ENCODE data around the gene SEC61G. TPM values are rescaled to one million over a fixed set of nuclear protein-coding genes. Genes with fewer than 3 reads are reported as not detected.

The SEC61G gene
- polyA plus RNA-seq, 1 experiment = 91.4 TPM

GRCh38 chr7:54711900-54712595 lies 47.0 kb downstream of the SEC61G start:
- H3K27me3 ChIP-seq (ENCODE audit: control insufficient read depth, insufficient read depth, low read length) = no peaks in the 10 kb centered on the region
- ChIA-PET CTCF (no interaction called here), POLR2A (no interaction called here)
- no peak overlapping the region for H3K4me3 ChIP-seq (ENCODE audit: low read depth, low read length)
- H3K36me3 ChIP-seq (ENCODE audit: control insufficient read depth, insufficient read depth, low read length) = no peaks in the 10 kb centered on the region
- no peak for DNase-seq (ENCODE audit: low read depth)
- TF ChIP-seq, protein P1, sequence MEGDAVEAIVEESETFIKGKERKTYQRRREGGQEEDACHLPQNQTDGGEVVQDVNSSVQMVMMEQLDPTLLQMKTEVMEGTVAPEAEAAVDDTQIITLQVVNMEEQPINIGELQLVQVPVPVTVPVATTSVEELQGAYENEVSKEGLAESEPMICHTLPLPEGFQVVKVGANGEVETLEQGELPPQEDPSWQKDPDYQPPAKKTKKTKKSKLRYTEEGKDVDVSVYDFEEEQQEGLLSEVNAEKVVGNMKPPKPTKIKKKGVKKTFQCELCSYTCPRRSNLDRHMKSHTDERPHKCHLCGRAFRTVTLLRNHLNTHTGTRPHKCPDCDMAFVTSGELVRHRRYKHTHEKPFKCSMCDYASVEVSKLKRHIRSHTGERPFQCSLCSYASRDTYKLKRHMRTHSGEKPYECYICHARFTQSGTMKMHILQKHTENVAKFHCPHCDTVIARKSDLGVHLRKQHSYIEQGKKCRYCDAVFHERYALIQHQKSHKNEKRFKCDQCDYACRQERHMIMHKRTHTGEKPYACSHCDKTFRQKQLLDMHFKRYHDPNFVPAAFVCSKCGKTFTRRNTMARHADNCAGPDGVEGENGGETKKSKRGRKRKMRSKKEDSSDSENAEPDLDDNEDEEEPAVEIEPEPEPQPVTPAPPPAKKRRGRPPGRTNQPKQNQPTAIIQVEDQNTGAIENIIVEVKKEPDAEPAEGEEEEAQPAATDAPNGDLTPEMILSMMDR (IDR thresholded peaks at IDR 0.05; ENCODE audit: insufficient read depth, low read depth, low read length) = no peak

GRCh38 chr7:54709283-54709682 lies 49.7 kb downstream of the SEC61G start:
- CTCF ChIA-PET = no interaction called here
- no peak for DNase-seq (ENCODE audit: low read depth)
- TF ChIP-seq, protein P1 (IDR thresholded peaks at IDR 0.05; ENCODE audit: insufficient read depth, low read depth, low read length) = no peak
- no peaks in the 10 kb centered on the region for H3K27me3 ChIP-seq (ENCODE audit: control insufficient read depth, insufficient read depth, low read length)
- no peak overlapping the region for H3K4me3 ChIP-seq (ENCODE audit: low read depth, low read length)
- H3K36me3 ChIP-seq (ENCODE audit: control insufficient read depth, insufficient read depth, low read length) = no peaks in the 10 kb centered on the region
- POLR2A ChIA-PET = no interaction called here

- H3K4me3 ChIP-seq (ENCODE audit: low read depth, low read length) = no peak overlapping the region
- CTCF ChIA-PET = no interaction called here
- TF ChIP-seq, protein P1 (IDR thresholded peaks at IDR 0.05; ENCODE audit: insufficient read depth, low read depth, low read length) = no peak
- no peaks in the 10 kb centered on the region for H3K36me3 ChIP-seq (ENCODE audit: control insufficient read depth, insufficient read depth, low read length)
- DNase-seq (ENCODE audit: low read depth) = no peak
- no peaks in the 10 kb centered on the region for H3K27me3 ChIP-seq (ENCODE audit: control insufficient read depth, insufficient read depth, low read length)
- POLR2A ChIA-PET = no interaction called here
Measured at GRCh38 chr7:54705436-54705835, 53.6 kb downstream of the SEC61G start.

- POLR2A ChIA-PET = no interaction called here
- CTCF ChIA-PET = no interaction called here
- no peak overlapping the region for H3K4me3 ChIP-seq (ENCODE audit: low read depth, low read length)
- H3K36me3 ChIP-seq (ENCODE audit: control insufficient read depth, insufficient read depth, low read length) = no peaks in the 10 kb centered on the region
- no peaks in the 10 kb centered on the region for H3K27me3 ChIP-seq (ENCODE audit: control insufficient read depth, insufficient read depth, low read length)
- TF ChIP-seq, protein P1 (IDR thresholded peaks at IDR 0.05; ENCODE audit: insufficient read depth, low read depth, low read length) = no peak
- no peak for DNase-seq (ENCODE audit: low read depth)
Measured at GRCh38 chr7:54704851-54705250, 54.2 kb downstream of the SEC61G start.

Other genes starting within 250 kb of the SEC61G start
- gene VSTM2A, start 216.8 kb downstream of the SEC61G start, polyA plus RNA-seq (2011; rRNA removed) = not detected in 2 replicates

Data from BJ (cell line).